GM06990 (cell line): ENCODE measurements around the gene ZFP82.

Source experiments
- DNase-seq: peaks from one replicate; pipeline ENCODE4 v3.0.0-alpha.2; 2011; ENCODE audit not compliant: insufficient read length; ENCODE audit errors: extremely low read depth
- H3K27me3 ChIP-seq: replicated peaks from 2 replicates; pipeline ENCODE4 v1.6.0; 2011; ENCODE audit warnings: low read length; ENCODE audit not compliant: control insufficient read depth, insufficient read depth
- H3K36me3 ChIP-seq: 2 replicates; pipeline ENCODE4 v1.5.1; 2011; ENCODE audit warnings: low read length; ENCODE audit not compliant: control insufficient read depth, insufficient read depth
- H3K4me3 ChIP-seq: replicated peaks from 2 replicates; pipeline ENCODE4 v1.5.1; 2011; ENCODE audit warnings: low read depth, mild to moderate bottlenecking, control low read depth, low read length
- CTCF ChIP-seq: IDR thresholded peaks from 2 replicates; pipeline ENCODE4 v1.5.1; 2011; ENCODE audit warnings: low read length, control low read depth, mild to moderate bottlenecking, inconsistent platforms; ENCODE audit not compliant: insufficient read depth, poor library complexity, severe bottlenecking

ZFP82 gene

GRCh38 chr19:36379510-36379819 lies 39.0 kb downstream of the ZFP82 start:
- H3K36me3 ChIP-seq: no peaks in the 10 kb centered on the region
- no peak for TF ChIP-seq CTCF
- H3K4me3 ChIP-seq: peak overlapping the region; percentile 81
- no peaks in the 10 kb centered on the region for H3K27me3 ChIP-seq
- DNase-seq: no peak

- peak; percentile 45 for TF ChIP-seq CTCF
- H3K4me3 ChIP-seq: peak within 1 kb of the TSS; percentile 81
- DNase-seq: peak; percentile 94
Measured at GRCh38 chr19:36378625-36379509, 39.6 kb downstream of the ZFP82 start, which contains the start of gene ZFP14. TSS of gene ZFP14 (minus strand) at chr19:36379201. CDS start at chr19:36367892, 11,309 bp downstream.

GRCh38 chr19:36377541-36378178 lies 40.8 kb downstream of the ZFP82 start:
- DNase-seq: no peak
- no peak for TF ChIP-seq CTCF
- no peak overlapping the region for H3K4me3 ChIP-seq

More at GRCh38 chr19:36378625-36379509, 39.6 kb downstream of the ZFP82 start, which contains the start of gene ZFP14:
- H3K27me3 ChIP-seq: no peaks in the 10 kb centered on the region
- no peaks in the 10 kb centered on the region for H3K36me3 ChIP-seq

GRCh38 chr19:36373638-36374156 lies 44.7 kb downstream of the ZFP82 start:
- no peak for DNase-seq
- no peaks in the 10 kb centered on the region for H3K36me3 ChIP-seq
- no peak overlapping the region for H3K4me3 ChIP-seq
- H3K27me3 ChIP-seq: no peaks in the 10 kb centered on the region
- no peak for TF ChIP-seq CTCF

More at GRCh38 chr19:36377541-36378178, 40.8 kb downstream of the ZFP82 start:
- H3K27me3 ChIP-seq: no peaks in the 10 kb centered on the region
- no peaks in the 10 kb centered on the region for H3K36me3 ChIP-seq

GRCh38 chr19:36371886-36372285 lies 46.6 kb downstream of the ZFP82 start:
- Histone ChIP-seq H3K36me3 (no peaks in the 10 kb centered on the region), H3K27me3 (no peaks in the 10 kb centered on the region), H3K4me3 (no peak overlapping the region)
- TF ChIP-seq CTCF: no peak
- no peak for DNase-seq
